Left colon (tissue), 2 donors: Measurements from ENCODE around the gene KCNG3. TPM values are rescaled to one million over a fixed set of nuclear protein-coding genes. Genes with fewer than 3 reads are reported as not detected.
"Not testable (repeated sequence)": the region's sequence is repeated elsewhere in the genome, so short reads cannot be mapped to it uniquely, and the experiment has no call there.

Source experiments
- ATAC-seq: fragments of 200-7000 bp; cut with Tn5 transposase; one replicate; pipeline ENCODE4 v1.9.1; 2020; ENCODE audit warnings: mild to moderate bottlenecking, moderate library complexity
- DNase-seq, 2 donors: peaks; one replicate each; pipeline ENCODE4 v3.0.0-alpha.2; 2020
- intact Hi-C, 2 donors: fragments of 100-400 bp; cut with DNase I in 1 of 2; cut with micrococcal nuclease in 1 of 2; formaldehyde crosslinking; loops; one replicate each; pipeline versions ENCODE4 v1.11.2 to v1.14.0; 2022; cut with DNase I, micrococcal nuclease
- total RNA-seq, 2 donors: library from RNA; stranded (reverse); fragmentation: NEBNext Ultra II Directional; extraction: Animal tissue kit (Norgen Biotek cat#: 25700); gene quantifications; one replicate each; pipeline ENCODE4 v1.2.1, GENCODE V29; 2021
- donor health status: DM: no; HTN: no; CAD: no.
- donor health status: DM: yes; HTN: yes; CAD: no.

Gene KCNG3
- total RNA-seq, 2 donors from 2014 or later: 3.3 to 5.9 TPM

DNA sequence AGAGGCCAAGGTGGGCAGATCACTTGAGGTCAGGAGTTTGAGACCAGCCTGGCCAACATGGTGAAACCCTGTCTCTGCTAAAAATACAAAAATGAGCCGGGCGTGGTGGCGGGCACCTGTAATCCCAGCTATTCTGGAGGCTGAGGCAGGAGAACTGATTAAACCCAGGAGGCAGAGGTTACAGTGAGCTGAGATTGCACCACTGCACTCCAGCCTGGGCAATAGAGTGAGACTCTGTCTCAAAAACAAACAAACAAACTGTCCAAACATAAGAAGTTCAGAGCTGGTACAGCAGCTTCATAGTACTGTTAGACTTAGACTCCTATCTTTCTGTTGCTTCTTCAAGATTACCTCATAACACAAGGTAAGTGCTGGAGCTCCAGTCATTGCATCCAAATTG is 100.5 kb downstream of the KCNG3 start:
- intact Hi-C loops, DNase-seq, ATAC-seq: not testable (repeated sequence)

DNA sequence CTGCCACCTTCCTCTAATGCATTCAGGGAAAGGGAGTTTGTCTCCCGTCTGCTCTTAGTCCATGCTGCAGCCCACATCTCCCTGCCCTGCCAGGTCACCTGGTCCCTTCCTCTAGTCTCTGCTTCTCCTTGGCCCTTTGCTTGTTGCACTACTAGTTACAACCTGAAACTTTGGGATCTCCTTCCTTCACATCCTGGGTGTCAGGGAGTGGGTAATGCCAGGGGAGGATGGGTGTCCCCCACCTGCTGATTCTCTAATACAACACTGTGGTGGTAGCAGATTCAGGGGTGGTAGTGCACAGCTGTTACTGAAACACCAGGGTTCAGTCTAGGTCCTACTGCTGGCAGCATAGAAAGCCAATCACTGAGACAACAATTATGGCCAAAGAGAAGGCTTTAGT is 101.6 kb downstream of the KCNG3 start:
- intact Hi-C loops: no loop called here
- ATAC-seq (no peak), DNase-seq (no peak)

Other genes with a start within 250 kb of the KCNG3 start
- 100 to 1,000 TPM in 1 of 2 donors, 10 to 100 TPM in 1; 97.2 to 111 TPM for gene COX7A2L, start 132.8 kb downstream of the KCNG3 start, total RNA-seq
- gene MTA3, start 74.7 kb upstream of the KCNG3 start, total RNA-seq: 10 to 100 TPM; 39.1 to 47.4 TPM